Osteoblast (primary cell): ENCODE data around the gene BCL2A1. TPM values are rescaled to one million over a fixed set of nuclear protein-coding genes. Genes with fewer than 3 reads are reported as not detected.

Source experiments
- DNase-seq: peaks from one replicate; pipeline ENCODE4 v3.0.0; 2011; ENCODE audit warnings: low spot score, mixed read lengths; ENCODE audit not compliant: insufficient read length; ENCODE audit errors: missing footprints
- H2AFZ ChIP-seq: 2 replicates; pipeline ENCODE4 v1.6.0; 2011; ENCODE audit warnings: mild to moderate bottlenecking, low read length
- H3K27ac ChIP-seq: 2 replicates; pipeline ENCODE4 v1.5.1; 2011; ENCODE audit warnings: mild to moderate bottlenecking, low read depth, low read length, moderate library complexity
- H3K27me3 ChIP-seq: 2 replicates; pipeline ENCODE4 v1.6.0; 2012; ENCODE audit warnings: mild to moderate bottlenecking, control low read depth, inconsistent platforms, low read length, moderate library complexity; ENCODE audit not compliant: insufficient read depth
- H3K36me3 ChIP-seq: 2 replicates; pipeline ENCODE4 v1.5.1; 2011; ENCODE audit warnings: mild to moderate bottlenecking, low read length, control low read depth, moderate library complexity; ENCODE audit not compliant: insufficient read depth
- H3K4me1 ChIP-seq: 2 replicates; pipeline ENCODE4 v1.5.1; 2011; ENCODE audit warnings: mild to moderate bottlenecking, low read length, control low read depth, moderate library complexity; ENCODE audit not compliant: insufficient read depth
- H3K4me2 ChIP-seq: 2 replicates; pipeline ENCODE4 v1.6.0; 2011; ENCODE audit warnings: mild to moderate bottlenecking, low read length; ENCODE audit not compliant: insufficient read depth
- H3K4me3 ChIP-seq: fragments of 200-600 bp; sonication (generic); 3 replicates; pipeline ENCODE4 v1.5.1; 2012; ENCODE audit warnings: mild to moderate bottlenecking, low read length, inconsistent platforms; ENCODE audit not compliant: insufficient read depth
- H3K79me2 ChIP-seq: 2 replicates; pipeline ENCODE4 v1.6.0; 2012; ENCODE audit warnings: mild to moderate bottlenecking, low read length, control low read depth, inconsistent platforms; ENCODE audit not compliant: insufficient read depth
- H3K9me3 ChIP-seq: 2 replicates; pipeline ENCODE4 v1.5.1; 2011; ENCODE audit warnings: low read depth, low read length, control low read depth
- H4K20me1 ChIP-seq: 2 replicates; pipeline ENCODE4 v1.6.0; 2012; ENCODE audit warnings: mild to moderate bottlenecking, low read length, control low read depth; ENCODE audit not compliant: insufficient read depth
- total RNA-seq: library from RNA; depleted of rRNA; stranded (reverse); fragments of >200 nt; gene quantifications from 2 replicates; pipeline ENCODE4 v1.2.3, GENCODE V29; 2012
- TF ChIP-seq, protein P1 (sequence below): IDR thresholded peaks from 2 replicates; pipeline ENCODE4 v1.5.1; 2011; ENCODE audit warnings: mild to moderate bottlenecking, low read depth, low read length, moderate library complexity; ENCODE audit errors: extremely low read depth

Gene BCL2A1
- total RNA-seq, 1 donor: not detected

DNA sequence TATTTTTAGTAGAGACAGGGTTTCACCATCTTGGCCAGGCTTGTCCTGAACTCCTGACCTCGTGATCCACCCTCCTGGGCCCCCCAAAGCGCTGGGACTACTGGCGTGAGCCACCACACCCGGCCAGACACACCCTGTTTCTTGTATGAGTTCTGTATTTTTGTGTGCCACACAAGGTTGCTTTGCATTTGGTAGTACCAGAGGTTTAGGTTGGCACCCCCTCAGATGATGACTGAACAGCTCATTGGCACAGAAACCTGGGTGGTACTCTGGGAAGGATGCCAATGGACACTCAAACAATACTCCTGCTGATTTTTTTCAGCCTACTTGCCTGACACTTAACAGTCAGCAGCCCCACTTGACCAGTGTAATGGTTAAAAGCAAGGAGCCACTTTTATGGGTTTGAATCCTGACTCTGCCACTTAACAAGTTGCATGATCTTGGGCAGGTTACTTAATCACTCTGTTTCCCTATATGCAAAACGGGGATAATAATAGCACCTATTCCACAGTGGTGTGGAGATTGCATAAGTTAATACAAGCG is 39.2 kb upstream of the BCL2A1 start:
- Histone ChIP-seq H3K27ac (peak overlapping the region; percentile 47), H3K27me3 (no peaks in the 10 kb centered on the region), H4K20me1 (no peaks in the 10 kb centered on the region), H3K4me2 (peak overlapping the region; percentile 4), H3K4me1 (peaks cover 9% of the 10 kb centered on the region), H3K79me2 (no peaks in the 10 kb centered on the region), H3K9me3 (no peaks in the 10 kb centered on the region), H3K36me3 (no peaks in the 10 kb centered on the region), H2AFZ (no peak overlapping the region), H3K4me3 (no peak overlapping the region)
- peak; percentile 67 for DNase-seq
- TF ChIP-seq, protein P1, sequence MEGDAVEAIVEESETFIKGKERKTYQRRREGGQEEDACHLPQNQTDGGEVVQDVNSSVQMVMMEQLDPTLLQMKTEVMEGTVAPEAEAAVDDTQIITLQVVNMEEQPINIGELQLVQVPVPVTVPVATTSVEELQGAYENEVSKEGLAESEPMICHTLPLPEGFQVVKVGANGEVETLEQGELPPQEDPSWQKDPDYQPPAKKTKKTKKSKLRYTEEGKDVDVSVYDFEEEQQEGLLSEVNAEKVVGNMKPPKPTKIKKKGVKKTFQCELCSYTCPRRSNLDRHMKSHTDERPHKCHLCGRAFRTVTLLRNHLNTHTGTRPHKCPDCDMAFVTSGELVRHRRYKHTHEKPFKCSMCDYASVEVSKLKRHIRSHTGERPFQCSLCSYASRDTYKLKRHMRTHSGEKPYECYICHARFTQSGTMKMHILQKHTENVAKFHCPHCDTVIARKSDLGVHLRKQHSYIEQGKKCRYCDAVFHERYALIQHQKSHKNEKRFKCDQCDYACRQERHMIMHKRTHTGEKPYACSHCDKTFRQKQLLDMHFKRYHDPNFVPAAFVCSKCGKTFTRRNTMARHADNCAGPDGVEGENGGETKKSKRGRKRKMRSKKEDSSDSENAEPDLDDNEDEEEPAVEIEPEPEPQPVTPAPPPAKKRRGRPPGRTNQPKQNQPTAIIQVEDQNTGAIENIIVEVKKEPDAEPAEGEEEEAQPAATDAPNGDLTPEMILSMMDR: no peak

DNA sequence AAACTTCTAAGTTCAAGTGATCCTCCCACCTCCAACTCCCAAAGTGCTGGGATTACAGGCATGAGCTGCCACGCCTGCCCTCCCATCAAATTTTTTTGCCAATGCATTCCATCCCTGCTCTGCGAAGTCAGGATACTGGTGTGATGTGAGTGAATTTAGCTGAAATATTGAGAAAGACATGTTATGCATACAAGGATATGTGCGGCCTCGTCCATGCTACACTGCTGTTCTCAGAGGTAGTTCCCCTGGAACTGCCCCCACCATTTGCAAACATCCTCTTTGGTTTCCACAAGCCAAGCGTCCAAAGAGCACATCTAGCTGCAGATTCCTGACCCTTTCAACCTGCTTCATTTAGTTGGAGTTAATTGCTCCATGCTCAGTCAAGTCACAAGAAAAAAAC is 36.5 kb upstream of the BCL2A1 start:
- TF ChIP-seq, protein P1: no peak
- Histone ChIP-seq H3K4me2 (no peak overlapping the region), H3K9me3 (no peaks in the 10 kb centered on the region), H3K79me2 (no peaks in the 10 kb centered on the region), H3K27me3 (no peaks in the 10 kb centered on the region), H3K4me3 (no peak overlapping the region), H4K20me1 (no peaks in the 10 kb centered on the region), H3K36me3 (no peaks in the 10 kb centered on the region), H2AFZ (no peak overlapping the region), H3K4me1 (peaks cover 9% of the 10 kb centered on the region), H3K27ac (no peak overlapping the region)
- DNase-seq: no peak

DNA sequence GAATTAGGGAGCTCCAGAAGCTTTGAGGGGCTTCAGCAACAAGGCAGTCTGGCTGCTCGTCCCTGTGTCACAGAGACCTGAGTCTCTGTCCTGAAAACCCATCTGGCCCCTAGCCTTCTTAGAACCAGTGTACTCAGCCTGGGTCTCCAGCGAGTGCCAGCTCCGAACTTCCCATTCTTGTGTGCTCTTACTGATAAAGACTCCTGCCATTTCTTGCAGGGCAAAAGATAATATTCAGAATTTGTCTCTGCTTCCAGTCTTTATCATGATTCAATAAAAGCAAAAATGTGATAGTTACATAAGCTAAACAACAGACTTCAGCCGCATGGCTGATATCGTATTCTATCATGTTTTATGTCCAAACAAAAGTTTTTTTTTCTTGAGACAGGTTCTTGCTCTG is 36.0 kb upstream of the BCL2A1 start:
- Histone ChIP-seq H3K4me1 (peaks cover 9% of the 10 kb centered on the region), H3K27ac (no peak overlapping the region), H2AFZ (no peak overlapping the region), H3K79me2 (no peaks in the 10 kb centered on the region), H3K4me3 (no peak overlapping the region), H3K27me3 (no peaks in the 10 kb centered on the region), H3K36me3 (no peaks in the 10 kb centered on the region), H3K9me3 (no peaks in the 10 kb centered on the region), H3K4me2 (no peak overlapping the region), H4K20me1 (no peaks in the 10 kb centered on the region)
- no peak for DNase-seq
- TF ChIP-seq, protein P1: no peak

DNA sequence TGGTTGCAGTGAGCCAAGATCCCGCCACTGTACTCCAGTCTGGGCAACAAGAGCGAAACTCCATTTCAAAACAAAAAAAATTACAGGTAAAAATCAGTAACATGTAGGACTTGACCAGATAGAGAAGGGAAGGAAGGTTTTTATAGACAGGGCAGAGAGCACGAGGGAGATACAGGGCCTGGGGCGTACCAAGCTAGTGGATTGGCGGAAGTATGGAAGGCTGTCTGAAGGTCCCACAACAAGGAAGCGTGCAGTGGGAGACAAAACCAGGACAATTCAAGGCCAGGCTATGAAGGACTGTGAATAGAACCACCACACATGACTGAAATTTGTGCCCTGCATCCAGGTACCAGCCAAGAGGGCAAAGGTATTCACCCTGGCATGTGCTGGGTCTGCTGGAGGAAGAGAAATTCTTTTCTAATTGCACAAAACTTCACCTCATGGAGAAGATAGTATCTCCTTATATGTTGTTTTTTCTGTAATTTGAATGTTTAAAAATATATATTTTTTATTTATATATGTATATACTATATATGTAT is 33.0 kb upstream of the BCL2A1 start:
- Histone ChIP-seq H3K27ac (no peak overlapping the region), H3K4me3 (no peak overlapping the region), H4K20me1 (no peaks in the 10 kb centered on the region), H3K36me3 (no peaks in the 10 kb centered on the region), H3K9me3 (no peaks in the 10 kb centered on the region), H3K79me2 (no peaks in the 10 kb centered on the region), H3K4me2 (no peak overlapping the region), H3K4me1 (no peaks in the 10 kb centered on the region), H3K27me3 (no peaks in the 10 kb centered on the region), H2AFZ (peak overlapping the region; percentile 25)
- DNase-seq: no peak
- TF ChIP-seq, protein P1: no peak
